Small intestine (tissue), 7 donors: ENCODE data around the gene COL26A1. TPM values are rescaled to one million over a fixed set of nuclear protein-coding genes. Genes with fewer than 3 reads are reported as not detected.
"Not testable (repeated sequence)": the region's sequence is repeated elsewhere in the genome, so short reads cannot be mapped to it uniquely, and the experiment has no call there.

Source experiments
- DNase-seq, 2 donors: peaks; one replicate each; pipeline versions ENCODE4 v3.0.0 to v3.0.0-alpha.2; 2013
- FAIRE-seq: peaks from 2 replicates; lab custom pipeline; 2012; peaks lifted over from hg19 to GRCh38; lab: Jason Lieb, UNC
- H3K27ac ChIP-seq, 3 donors: one replicate each; pipeline ENCODE4 v1.5.1; 2013; ENCODE audit warnings: low read length in 2 of 3, mild to moderate bottlenecking in 2 of 3, control low read depth in 1 of 3, inconsistent platforms in 1 of 3, low read depth in 1 of 3, moderate library complexity in 1 of 3
- H3K27me3 ChIP-seq, 3 donors: one replicate each; pipeline ENCODE4 v1.6.1; 2013; ENCODE audit warnings: low read length in 3 of 3, inconsistent platforms in 1 of 3; ENCODE audit not compliant: control insufficient read depth in 3 of 3, insufficient read depth in 3 of 3
- H3K36me3 ChIP-seq, 3 donors: one replicate each; pipeline ENCODE4 v1.6.1; 2013; ENCODE audit warnings: low read length in 3 of 3, inconsistent platforms in 1 of 3, low read depth in 1 of 3, mild to moderate bottlenecking in 1 of 3, moderate library complexity in 1 of 3; ENCODE audit not compliant: control insufficient read depth in 3 of 3, insufficient read depth in 2 of 3
- H3K4me1 ChIP-seq, 3 donors: one replicate each; pipeline ENCODE4 v1.6.1; 2013; ENCODE audit warnings: low read length in 2 of 3, inconsistent platforms in 1 of 3, low read depth in 1 of 3, mild to moderate bottlenecking in 1 of 3, moderate library complexity in 1 of 3; ENCODE audit not compliant: control insufficient read depth in 3 of 3, insufficient read depth in 2 of 3
- H3K4me3 ChIP-seq, 3 donors: one replicate each; pipeline ENCODE4 v1.5.1; 2013; ENCODE audit warnings: low read length in 3 of 3, control low read depth in 1 of 3, inconsistent platforms in 1 of 3, low read depth in 1 of 3, mild to moderate bottlenecking in 1 of 3, moderate library complexity in 1 of 3
- H3K9me3 ChIP-seq, 2 donors: one replicate each; pipeline ENCODE4 v1.6.1; 2013; ENCODE audit warnings: low read depth in 1 of 2, low read length in 1 of 2; ENCODE audit not compliant: control insufficient read depth in 2 of 2, insufficient read depth in 1 of 2
- WGBS, 3 donors: extraction: QIAGEN DNeasy Blood & Tissue Kit; methylation state at CpG; one replicate each; pipeline ENCODE4 v1.1.7; 2013; 5-methylcytosine and 5-hydroxymethylcytosine counted together
- polyA plus RNA-seq, 4 donors: library from polyadenylated mRNA; stranded (reverse) in 3 of 4; unstranded in 1 of 4; fragments of 200-250 nt in 3 of 4; fragments of 120-200 nt in 1 of 4; gene quantifications; one replicate each; pipeline versions ENCODE4 v1.2.1 to v1.2.3, GENCODE V29; 2013
- donor health status: healthy with polysubstance abuse.
- donor health status: control.
- donor health status: control.
- donor health status: Bipolar disorder and iron deficiency.
- donor health status: healthy.

The COL26A1 gene
- polyA plus RNA-seq, 4 donors: 0.10 to 0.12 TPM; not detected in 2

GRCh38 chr7:101604934-101605332 lies 242.3 kb downstream of the COL26A1 start:
- H3K9me3 ChIP-seq, H3K4me1 ChIP-seq, DNase-seq, H3K36me3 ChIP-seq, H3K27ac ChIP-seq, H3K4me3 ChIP-seq, H3K27me3 ChIP-seq, FAIRE-seq: not testable (repeated sequence)
- 84 to 88% (median 85%) methylated on average over 2 of the region's 2 CpGs for WGBS, 3 donors

- no peak for FAIRE-seq
Observed at GRCh38 chr7:101605611-101606497, 243.2 kb downstream of the COL26A1 start.

GRCh38 chr7:101606498-101606923 lies 243.8 kb downstream of the COL26A1 start:
- no peaks in the 10 kb centered on the region for H3K9me3 ChIP-seq
- peaks cover 0 to 5% (median 0%) of the 10 kb centered on the region in 3 donors for H3K4me1 ChIP-seq
- H3K27me3 ChIP-seq: no peaks in the 10 kb centered on the region
- H3K4me3 ChIP-seq: no peak overlapping the region
- FAIRE-seq (no peak), DNase-seq (no peak)
- 76 to 100% (median 81%) methylated on average over 2 of the region's 2 CpGs for WGBS, 3 donors
- no peaks in the 10 kb centered on the region for H3K36me3 ChIP-seq
- H3K27ac ChIP-seq: no peak overlapping the region

More at GRCh38 chr7:101605611-101606497, 243.2 kb downstream of the COL26A1 start:
- no peaks in the 10 kb centered on the region for H3K27me3 ChIP-seq
- DNase-seq: no peak
- no peaks in the 10 kb centered on the region for H3K9me3 ChIP-seq
- H3K36me3 ChIP-seq: no peaks in the 10 kb centered on the region
- WGBS, 3 donors: 80 to 93% (median 91%) methylated on average over 26 of the region's 26 CpGs
- no peak overlapping the region for H3K4me3 ChIP-seq
- no peak overlapping the region for H3K27ac ChIP-seq
- peaks cover 0 to 5% (median 0%) of the 10 kb centered on the region in 3 donors for H3K4me1 ChIP-seq

Other genes starting within 250 kb of the COL26A1 start
- 10 to 100 TPM in 1 of 4 donors, 1 to 10 TPM in 2, under 1 TPM in 1; 0.80 to 35.4 (median 2.7) TPM for gene SERPINE1, start 235.8 kb upstream of the COL26A1 start, polyA plus RNA-seq
- gene AP1S1, start 208.4 kb upstream of the COL26A1 start, polyA plus RNA-seq: 100 to 1,000 TPM in 1 of 4 donors, 10 to 100 TPM in 3; 62.7 to 134 (median 87.3) TPM
- gene VGF, start 197.3 kb upstream of the COL26A1 start, polyA plus RNA-seq: under 1 TPM in 2 of 4 donors, not detected in 2; 0.32 to 0.49 TPM
- gene NAT16, start 182.6 kb upstream of the COL26A1 start, polyA plus RNA-seq: under 1 TPM in 2 of 4 donors, not detected in 2; 0.04 to 0.10 TPM
- 10 to 100 TPM; 15.4 to 69.3 (median 61.1) TPM for gene MOGAT3, start 161.8 kb upstream of the COL26A1 start, polyA plus RNA-seq
- gene PLOD3, start 145.3 kb upstream of the COL26A1 start, polyA plus RNA-seq: 10 to 100 TPM; 54.5 to 67.0 (median 58.8) TPM
- gene ZNHIT1, start 144.7 kb upstream of the COL26A1 start, polyA plus RNA-seq: 100 to 1,000 TPM in 3 of 4 donors, 10 to 100 TPM in 1; 68.1 to 240 (median 163) TPM
- gene CLDN15, start 125.1 kb upstream of the COL26A1 start, polyA plus RNA-seq: 100 to 1,000 TPM in 3 of 4 donors, 10 to 100 TPM in 1; 47.1 to 315 (median 308) TPM
- gene FIS1, start 117.8 kb upstream of the COL26A1 start, polyA plus RNA-seq: 100 to 1,000 TPM; 136 to 319 (median 242) TPM
- 10 to 100 TPM in 2 of 4 donors, 1 to 10 TPM in 2; 2.2 to 17.6 (median 8.3) TPM for gene IFT22, start 41.1 kb upstream of the COL26A1 start, polyA plus RNA-seq